Measurements from ENCODE around the gene AMER1.
"Not testable (repeated sequence)": the region's sequence is repeated elsewhere in the genome, so short reads cannot be mapped to it uniquely, and the experiment has no call there.

The AMER1 gene

DNA sequence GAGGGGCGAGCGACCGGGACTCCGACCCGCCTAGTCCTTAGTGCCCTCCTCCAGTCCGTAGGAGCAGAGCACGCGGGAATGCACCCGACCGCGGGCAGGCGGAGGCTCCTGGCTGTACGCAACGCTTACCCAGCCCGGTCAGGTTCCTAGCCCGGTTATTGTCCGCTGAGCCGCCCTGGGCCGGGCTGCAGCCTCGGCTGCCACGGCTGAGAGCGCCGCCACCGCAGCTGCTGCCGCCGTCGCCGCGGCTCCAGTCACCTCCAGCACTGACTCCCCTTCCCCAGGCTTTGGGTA is at the start of gene AMER1:
Gene AMER1 (minus strand): TSS at position 268 of the 294 bp plus-strand sequence. CDS start 12,422 bp downstream, outside the sequence.
- peak; percentile 38 for DNase-seq

DNA sequence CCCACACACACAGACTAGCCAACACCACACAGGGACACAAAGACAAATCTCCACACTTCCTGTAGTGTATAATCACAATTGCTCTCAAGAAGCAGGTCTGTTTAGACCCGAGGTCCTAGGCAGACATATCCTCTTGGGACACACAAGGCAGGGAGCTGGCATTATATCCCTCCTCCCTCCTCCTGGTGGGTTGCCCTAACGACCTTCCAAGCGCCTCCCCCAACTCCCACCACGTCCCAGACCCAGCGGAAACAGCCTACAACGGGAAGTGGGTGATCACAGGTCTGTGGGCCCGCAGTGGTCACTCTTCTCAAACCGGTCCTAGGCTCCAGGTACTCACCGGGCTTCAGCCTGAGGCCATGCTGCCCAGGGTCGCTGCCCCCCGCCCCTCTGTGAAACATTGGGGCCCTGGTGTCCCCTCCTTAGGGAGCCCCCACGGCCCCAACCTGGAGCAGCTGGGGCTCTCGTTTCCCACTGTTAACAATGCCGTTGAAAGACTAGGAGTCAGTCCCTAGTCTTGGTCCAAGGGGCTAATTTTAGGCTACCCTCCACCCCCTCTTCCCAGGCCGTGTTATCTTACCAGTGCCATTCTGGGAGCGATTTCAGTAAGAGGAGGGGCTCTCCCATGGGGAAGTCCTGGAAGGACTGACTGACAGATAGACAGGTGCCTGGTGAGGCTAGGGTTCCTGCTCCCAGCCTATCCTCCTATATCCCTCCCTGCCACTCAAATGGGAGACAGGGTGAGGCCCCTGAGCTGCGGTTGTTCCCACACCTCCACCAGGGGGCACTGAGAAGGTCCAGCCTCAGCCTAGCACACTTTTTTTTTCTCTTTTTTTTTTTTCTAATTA is 24.8 kb upstream of the AMER1 start, which contains the start of gene ASB12:
Gene ASB12 (minus strand): TSS at position 485 of the 848 bp plus-strand sequence. CDS start 4,957 bp downstream, outside the sequence.
- no peak for DNase-seq

DNA sequence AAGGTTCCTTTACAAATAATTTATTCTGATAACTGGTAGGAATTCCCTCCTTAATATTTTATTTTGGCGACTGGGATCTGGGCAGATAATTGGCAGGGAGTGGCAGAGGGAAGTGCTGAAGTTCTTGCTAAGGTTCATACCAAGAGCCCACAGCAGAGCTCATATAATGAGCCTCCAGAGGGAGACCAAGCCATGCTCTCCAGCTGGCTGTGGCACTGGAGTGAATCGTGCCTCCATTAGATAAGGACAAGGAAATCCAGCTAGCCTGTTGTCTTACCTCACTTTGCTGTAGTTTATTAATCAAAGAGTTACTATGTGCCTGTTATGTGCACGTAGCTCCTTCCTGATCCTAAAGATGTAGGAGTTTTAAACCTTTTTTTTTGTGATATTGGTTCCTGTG is 23.6 kb upstream of the AMER1 start:
- no peak for DNase-seq

DNA sequence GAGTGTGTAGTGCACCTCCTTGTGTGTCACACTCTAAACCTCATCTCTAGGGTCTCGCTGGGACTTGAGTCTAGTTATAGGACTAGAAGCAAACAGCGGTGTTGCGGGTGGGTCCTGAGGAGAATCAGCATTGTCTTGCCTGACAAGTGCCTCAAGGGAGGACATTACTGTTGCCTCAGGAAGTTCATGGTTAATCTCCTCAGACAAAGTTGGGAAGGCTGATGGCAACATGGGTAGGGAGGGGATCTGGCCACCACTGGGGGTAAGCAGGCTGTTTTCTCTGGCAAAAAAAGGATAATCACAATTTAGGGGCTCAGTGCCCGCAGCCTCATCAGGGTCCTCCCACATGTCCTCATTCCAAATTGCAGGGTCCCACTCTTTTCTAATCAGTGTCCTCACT is 12.5 kb upstream of the AMER1 start:
- DNase-seq = no peak

DNA sequence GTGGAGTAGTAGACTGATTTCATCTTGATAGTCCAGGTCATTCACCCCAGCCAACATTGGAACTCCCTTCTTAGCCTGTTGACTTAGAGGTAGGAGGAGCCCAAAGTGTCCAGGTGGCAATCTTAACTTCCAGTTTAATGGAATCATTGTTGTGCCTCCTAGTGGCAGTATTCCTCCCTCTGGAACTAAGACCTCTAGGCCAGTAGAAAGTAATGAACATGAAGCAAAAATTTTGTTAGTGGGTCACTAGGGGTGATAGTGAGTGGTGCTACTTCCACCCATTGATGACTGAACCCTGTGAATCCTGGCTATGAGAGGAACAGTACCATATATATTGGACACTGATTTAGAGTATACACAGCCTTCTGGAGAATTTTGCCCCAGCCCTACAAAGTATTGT is 8.5 kb upstream of the AMER1 start:
- not testable (repeated sequence) for DNase-seq

DNA sequence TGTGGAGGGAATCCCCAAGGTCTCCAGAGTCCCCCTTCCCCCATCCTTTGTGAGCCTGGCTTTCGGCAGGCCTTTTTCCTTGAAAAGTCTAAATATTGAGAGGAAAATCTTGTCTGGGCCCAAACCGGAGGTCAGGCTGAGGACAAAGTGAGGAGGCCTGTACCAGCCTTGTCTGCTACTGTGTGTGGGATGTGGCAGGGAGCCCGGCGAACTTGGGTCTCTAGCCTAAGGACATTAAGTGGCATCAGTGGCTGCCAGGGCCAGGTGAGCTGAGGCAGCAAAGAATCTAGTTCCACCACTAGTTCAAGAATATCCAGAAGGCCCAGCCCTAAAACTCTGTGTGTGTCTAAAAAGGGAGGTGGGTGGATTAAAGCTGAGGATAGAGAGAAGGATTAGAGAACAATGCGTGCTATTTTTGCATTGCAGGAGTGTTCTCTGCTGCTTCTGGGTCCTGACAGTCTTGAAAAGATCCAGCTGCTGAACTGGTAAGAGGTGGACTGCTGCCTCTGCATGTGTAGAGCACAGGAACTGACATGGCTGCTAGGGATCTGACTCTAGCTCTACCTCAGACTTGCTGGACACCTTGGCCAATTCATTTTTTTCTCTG is 1.2 kb upstream of the AMER1 start:
- DNase-seq = no peak

DNA sequence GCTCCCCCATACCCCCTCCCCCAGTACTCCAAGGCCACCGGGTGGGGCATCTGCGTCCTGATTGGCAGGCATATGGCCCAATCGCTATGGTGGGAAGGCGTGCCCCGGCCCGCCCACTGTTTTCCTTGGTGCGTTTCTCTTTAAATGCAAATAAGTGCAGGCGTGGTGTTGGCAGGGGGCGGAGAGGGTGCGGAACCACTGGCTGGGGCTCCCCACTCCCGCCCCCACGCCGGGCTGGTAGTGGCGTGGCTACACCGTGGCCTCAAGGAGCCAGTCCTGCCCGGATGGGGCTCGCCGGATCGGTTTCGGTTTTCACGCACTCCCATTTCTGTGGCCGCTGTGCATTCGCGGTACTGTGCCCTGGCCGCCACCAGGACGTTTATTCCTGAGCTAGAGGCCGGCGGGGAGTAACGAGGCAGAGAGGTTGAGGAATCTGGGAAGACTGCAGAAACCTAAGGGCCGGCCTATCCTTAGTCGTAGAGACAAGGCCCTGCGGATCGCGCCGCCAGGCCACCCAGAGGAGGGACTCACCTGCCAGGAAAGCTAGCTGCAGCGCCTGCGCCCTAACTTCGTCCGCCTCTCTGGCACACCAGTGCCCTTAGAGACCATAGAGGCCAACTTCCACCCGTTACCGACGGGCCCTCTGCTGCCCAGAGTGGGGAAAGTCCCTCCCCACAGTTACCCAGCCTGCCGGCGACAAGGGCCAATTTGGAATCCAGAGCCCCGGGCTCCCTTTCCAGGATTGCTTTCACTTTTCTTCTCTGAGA is 410 bp upstream of the AMER1 start:
- peak; percentile 73 for DNase-seq

DNA sequence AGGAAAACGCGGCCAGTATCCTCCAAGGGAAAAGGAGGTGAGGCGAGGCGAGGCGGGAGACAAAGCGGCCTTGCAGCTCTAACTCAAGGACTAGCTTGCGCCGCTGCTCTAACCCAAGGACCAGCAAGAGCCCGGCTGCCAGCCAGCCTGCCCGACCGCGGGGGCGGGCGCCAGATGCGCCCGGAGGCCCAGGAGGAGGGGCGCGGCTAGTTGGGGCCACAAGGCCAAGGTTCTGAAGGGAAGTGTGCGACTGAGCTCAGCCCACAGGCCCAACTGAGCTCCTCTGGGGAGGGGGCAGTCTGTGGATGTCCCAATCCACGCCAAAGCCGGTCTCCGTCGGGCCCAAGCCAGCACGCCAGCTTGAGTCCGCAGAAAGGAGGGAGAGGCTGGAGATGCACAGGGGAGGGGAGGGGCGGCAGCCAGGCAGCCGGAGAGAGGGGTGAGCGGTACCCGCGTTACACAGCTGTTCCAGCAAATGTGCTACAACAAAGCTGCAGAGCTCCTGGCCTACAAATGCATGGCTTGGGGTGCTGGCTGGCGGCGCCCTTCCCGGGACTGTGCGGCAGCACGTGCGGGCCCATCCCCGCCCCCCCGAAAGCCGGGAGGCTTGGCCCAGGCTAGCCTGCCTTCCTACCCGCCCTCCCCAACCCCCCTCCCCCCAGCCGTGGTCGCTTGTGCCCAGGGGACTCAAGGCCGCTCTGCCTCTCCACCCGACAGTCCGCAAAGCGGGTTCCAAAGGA is 637 bp downstream of the AMER1 start:
- no peak for DNase-seq

DNA sequence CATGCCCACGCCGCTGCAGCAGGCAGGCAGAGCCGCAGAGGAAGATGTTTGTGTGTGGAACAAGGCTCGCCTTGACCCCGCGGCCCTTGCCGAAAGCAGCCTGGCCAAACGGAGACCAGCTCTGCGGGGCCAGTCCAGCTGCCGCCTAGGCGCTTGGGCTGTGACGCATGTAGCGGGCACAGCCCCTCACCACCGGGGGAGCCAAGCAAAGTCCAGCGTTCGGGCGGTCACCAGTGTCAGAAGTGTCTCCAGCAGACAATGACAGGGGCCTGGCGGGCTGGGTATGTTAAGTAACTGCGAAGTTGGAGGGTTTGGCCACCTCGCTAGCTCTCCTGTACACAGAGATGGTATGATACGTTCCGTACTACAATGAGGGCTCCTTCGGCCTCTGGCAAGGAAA is 1.3 kb downstream of the AMER1 start:
- no peak for DNase-seq

DNA sequence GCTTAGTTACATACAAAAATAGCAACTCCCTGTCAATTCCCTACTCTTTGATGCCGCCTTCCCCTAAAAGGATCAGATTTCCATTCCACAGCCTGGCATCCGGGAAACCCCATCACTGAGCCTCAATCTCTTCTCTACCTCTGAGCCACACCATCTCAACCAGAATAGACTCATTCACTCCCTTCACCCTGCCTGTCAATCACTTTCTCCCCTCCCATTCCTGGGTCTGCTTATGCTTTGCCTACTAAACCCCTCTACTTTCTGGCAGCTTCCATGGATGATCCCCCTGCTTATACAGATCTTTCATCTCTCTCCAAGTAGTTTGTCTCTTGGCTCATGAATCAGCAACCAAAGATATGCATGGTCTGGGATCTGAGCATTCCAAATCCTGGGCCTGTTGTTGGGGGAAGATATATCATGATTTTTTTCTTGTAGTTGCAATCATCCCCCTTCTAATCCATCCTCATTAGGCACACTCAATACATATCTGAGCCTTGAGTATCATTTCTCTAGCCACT is 2.6 kb downstream of the AMER1 start:
- no peak for DNase-seq

DNA sequence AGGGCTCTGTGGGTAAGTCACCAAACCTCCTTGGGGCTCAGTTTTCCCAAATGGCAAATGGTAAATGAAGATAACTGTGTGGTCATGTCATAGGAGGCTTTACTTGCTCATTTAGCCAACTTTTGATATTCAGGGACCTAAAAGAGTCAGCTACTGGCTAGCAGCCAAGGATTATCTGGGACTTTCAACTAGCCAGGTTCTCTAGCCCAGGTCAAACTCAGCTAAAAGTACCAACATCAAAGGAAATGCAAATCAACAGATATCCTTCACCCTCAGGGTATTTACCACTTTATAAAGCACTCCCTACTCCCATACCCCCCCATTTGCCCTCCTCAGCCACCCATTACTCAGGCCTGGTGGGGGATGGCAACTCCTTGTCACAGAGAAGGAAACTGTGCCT is 7.5 kb downstream of the AMER1 start:
- DNase-seq = no peak

DNA sequence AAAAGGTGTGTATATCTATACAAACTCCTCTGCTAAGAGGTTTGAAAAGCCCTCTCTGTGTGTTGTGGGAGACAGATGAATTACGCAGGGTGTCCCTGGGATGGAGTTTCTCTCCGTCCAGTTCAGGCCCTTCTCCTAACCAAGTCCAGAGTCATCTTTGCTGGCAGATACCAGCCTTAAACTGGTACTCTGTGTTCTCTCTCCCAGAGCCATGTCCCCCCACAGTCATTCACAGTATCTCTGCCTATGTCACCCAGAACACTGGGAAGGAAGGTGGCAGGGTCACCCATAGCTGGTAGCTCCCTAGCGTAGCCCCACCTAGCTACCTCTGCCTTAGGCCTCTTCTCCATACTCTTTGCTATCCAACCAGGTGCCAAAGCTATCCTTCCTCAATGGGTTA is 8.9 kb downstream of the AMER1 start:
- DNase-seq = no peak

DNA sequence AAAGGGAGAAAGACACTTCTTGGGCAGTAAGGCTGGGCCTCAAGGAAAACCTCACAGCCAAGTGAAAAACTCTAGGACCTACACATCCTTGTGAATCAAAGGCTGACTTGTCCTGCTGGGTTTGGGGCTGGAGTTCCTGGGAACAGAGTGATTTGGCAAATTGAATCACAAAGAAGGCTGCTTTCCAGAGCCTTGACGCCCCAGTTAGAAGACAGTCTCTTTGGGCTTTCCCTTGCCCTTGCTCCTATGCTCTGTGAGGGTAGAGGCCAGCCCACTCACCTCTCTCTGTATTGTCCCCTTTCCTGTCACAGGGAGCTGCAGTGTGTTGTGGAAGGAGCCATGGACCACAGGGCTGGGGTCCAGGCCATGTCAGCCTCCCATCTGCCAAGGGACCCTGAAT is 9.6 kb downstream of the AMER1 start:
- DNase-seq = no peak

DNA sequence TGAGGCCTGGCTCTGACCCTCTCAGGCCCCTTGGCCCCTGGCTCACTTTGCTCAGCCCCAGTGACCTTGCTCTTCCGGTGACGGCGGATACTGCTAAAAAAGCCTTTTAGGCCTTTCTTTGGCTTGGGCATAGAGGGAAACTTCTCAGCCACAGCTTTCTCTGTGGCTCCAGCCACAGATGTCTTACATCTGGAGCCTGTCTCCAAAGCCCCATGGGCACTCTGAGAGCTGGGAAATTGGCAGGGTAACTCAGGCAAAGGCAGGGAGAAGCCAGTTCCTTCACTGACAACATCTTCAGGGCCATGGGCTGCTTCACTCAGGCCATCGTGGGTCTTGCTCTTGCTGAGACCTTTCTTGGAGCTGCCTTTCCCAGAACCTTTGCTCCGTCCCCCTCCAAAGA is 12.8 kb downstream of the AMER1 start:
- no peak for DNase-seq

DNA sequence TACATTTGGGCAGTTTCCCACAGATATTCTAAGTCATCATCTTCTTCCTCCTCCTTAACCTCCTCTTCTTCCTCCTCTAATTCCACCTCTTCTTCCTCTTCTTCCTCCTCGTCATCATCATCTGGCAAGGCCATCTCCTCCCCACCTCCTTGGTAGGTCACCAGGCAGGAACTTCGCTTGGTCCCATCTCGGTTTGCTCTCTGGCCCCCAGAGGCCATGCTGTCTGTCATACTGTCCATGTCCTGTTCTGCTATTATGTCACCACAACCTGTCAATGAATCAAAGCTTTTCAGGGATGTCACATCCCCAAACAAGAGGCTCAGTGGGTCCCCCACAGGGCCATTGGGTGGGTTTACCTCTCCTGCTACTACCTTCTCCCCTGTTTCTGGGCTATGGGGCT is 13.5 kb downstream of the AMER1 start:
- DNase-seq = no peak

DNA sequence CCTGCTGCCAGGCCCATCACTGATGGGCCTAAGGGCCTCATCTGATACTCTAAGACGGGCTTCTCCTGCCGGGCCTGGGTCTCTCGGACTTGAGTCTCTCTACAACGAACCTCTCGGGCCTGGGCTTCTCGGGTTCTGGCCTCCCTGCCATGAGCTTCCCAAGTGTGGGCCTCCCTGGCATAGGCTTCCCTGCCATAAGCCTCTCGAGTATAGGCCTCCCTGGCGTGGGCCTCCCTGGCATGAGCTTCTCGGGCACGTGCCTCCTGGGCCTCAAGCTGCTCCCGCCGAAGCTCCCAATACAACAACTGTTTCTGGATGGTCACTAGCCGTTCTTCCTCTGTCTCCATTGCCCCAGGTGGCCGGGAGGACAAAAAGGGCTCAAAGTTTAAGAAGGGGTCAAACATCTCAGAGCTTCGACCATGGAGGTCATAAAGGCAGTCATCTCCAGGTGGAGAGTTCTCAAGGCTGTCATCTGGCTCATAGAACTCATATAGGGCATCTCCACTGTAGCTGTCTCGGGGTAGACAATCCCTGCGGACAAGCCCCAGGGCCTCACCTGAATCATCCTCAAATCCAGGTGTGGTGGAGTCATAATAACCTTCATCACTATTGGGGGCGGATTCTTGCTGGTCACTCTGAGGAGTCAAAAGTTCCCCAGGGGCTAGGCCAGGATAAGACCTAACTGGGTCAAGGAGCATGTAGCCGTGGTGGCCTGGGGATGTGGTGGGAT is 14.1 kb downstream of the AMER1 start:
- no peak for DNase-seq

DNA sequence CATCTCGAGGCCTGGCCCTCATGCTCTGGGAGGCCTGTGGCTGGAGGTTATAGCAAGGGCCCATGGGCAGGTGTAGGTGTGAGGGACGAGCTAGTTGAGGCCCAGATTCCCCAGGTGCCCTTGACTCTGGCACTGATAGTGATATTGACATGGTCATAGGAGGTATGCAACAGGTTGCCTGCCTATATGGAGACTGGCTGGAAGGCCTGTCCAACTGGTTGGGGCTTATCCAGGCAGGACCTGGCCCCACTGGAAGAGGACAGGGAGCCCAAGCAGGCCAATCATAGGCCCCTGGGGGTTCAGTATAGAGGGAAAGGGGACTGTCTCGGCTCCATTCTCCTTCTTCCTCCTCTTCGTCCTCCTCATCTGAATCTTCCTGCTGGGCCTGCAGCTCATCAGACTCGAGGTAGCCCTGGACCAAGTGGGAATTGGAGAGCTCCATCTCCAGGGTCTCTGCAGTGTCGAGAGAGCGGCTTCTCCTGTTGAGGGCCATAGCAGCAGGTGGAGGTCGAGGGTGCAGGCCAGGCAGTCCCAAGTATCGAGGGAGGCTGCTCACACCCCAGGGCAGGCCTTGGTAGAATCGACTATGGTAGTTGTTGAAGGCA is 15.3 kb downstream of the AMER1 start:
- DNase-seq = no peak

DNA sequence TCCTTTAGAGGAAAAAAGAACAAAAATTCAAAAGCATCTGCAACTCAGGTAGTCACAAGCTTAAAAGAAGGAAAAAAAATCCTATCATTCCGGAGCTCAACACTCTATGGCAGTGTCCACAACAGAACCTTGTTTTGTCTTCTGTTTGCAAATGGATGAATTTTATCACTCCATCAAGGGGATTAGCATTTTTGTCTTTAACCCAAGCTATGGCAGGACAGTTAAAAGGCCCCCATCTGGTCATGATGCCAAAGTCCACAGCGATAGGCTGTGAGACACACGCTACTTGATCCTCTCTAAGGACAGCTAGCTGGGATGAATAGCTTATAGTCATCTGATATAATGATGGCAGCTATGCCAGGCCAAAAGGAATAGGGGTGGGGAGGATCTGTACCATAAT is 16.6 kb downstream of the AMER1 start:
- no peak for DNase-seq

DNA sequence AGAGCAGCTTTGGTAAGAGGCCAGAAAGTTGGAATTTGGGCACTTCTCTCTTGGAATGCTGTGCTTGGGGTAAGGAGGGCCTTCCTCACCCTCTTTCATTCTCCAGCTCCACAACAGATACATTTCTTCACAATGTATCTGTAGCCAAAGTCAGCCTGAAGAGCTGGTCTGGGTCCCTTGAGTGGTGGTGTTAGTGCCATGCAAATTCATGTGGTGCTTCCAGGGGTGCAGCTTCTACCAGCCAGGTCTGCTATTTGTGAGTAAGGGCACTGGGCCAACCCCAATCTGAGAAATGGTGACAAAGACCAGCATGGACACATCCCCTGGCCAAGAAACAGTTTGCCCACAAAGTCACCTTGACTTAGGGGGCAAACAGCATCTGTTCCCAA is 17.8 kb downstream of the AMER1 start:
- DNase-seq = no peak

DNA sequence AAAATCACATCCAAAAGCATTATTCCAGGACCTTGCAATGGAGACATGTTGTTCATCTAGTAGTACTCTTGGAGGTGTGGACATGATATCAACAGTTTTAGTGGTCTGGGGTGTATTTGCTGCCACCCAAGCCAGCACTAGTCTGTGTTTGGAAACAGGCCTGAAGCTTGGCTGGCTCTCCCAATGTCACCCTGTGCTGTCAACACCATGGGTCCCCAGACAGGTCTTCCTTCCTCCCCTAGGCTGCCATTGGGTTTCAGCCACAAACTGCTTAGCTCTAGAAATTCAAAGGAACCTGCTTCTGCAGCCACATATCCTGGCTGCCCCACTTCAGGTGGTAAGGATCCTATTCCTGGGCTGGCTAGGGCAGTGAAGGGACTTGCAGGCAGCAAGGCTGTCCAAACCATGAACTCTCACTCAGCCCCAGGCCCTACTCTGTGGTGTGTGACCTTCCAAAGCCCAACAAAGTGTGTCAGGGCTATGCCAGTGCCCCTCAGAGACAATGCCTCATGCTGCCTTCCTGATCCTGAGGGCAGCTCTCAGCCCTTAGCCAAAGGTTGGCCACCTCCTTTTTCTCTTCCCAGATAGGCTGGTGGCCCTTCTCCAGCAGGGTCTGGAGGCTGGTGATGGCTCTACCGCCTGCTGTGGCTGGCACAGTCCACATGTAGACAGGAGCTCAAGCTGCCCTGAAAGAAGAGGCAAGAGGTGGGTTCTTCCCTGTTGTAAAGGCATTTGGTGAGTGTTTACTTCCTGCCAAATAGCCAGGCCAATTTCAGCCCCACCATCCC is 18.3 kb downstream of the AMER1 start:
- DNase-seq = no peak

DNA sequence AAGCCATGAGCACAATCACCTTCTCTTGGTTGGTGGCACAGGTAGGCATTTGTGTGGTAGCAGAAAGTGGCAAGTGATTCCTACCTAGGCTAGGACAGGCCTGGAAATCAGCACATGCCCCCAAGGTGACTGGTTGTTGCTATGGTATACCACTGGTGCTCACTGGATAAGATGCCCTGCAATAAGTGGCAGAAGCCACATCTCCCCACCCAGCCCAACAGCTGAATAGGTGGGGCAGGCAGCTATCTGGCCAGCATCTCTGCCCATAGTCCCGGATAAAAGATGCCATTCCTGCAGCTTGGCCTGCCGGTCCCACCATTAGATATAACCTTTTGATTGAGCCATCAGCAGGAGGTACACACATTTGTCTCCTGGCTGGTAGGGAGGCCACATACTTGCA is 21.1 kb downstream of the AMER1 start:
- DNase-seq = no peak

All from NCI-H446 treated with DMSO at 0.1 percent for 48 hours (cell line).